ENCODE data around the gene MLH3.

- TF ChIP-seq EZH2 (IDR thresholded peaks at IDR 0.05; ENCODE audit: low read length, unreplicated experiment) (no peak), EZH2phosphoT487 (IDR thresholded peaks at IDR 0.05; ENCODE audit: borderline replicate concordance, low read length) (no peak)
- TF ChIP-seq, protein P1, sequence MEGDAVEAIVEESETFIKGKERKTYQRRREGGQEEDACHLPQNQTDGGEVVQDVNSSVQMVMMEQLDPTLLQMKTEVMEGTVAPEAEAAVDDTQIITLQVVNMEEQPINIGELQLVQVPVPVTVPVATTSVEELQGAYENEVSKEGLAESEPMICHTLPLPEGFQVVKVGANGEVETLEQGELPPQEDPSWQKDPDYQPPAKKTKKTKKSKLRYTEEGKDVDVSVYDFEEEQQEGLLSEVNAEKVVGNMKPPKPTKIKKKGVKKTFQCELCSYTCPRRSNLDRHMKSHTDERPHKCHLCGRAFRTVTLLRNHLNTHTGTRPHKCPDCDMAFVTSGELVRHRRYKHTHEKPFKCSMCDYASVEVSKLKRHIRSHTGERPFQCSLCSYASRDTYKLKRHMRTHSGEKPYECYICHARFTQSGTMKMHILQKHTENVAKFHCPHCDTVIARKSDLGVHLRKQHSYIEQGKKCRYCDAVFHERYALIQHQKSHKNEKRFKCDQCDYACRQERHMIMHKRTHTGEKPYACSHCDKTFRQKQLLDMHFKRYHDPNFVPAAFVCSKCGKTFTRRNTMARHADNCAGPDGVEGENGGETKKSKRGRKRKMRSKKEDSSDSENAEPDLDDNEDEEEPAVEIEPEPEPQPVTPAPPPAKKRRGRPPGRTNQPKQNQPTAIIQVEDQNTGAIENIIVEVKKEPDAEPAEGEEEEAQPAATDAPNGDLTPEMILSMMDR (conservative IDR thresholded peaks at IDR 0.05; ENCODE audit: low read depth, low read length), result no peak
Measured at GRCh38 chr14:75025082-75025481, 26.2 kb downstream of the MLH3 start.
